GM12874 (cell line): ENCODE measurements around the gene RNF150.

Source experiments
- TF ChIP-seq, protein P1 (sequence below): IDR thresholded peaks from 2 replicates; pipeline ENCODE4 v1.5.1; 2011; ENCODE audit warnings: low read depth, mild to moderate bottlenecking, control low read depth, low read length, moderate library complexity; ENCODE audit not compliant: insufficient read depth

Gene RNF150

DNA sequence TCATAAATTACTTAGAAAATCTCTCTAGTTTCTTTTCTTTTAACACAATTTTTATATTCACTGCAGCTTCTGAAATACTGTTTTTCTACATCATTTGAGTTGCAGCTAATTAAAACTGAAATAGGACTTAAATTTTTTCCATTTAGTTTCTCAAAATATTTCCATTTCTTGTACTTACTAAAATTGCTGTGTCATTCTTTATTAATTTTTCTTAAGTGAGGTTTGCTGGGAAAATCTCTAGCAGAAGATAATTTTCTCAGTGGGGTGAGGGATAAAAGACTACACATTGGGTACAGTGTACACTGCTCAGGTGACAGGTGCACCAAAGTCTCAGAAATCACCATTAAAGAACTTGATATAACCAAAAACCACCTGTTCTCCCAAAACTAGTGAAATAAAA lies 57.7 kb downstream of the RNF150 start:
- TF ChIP-seq, protein P1, sequence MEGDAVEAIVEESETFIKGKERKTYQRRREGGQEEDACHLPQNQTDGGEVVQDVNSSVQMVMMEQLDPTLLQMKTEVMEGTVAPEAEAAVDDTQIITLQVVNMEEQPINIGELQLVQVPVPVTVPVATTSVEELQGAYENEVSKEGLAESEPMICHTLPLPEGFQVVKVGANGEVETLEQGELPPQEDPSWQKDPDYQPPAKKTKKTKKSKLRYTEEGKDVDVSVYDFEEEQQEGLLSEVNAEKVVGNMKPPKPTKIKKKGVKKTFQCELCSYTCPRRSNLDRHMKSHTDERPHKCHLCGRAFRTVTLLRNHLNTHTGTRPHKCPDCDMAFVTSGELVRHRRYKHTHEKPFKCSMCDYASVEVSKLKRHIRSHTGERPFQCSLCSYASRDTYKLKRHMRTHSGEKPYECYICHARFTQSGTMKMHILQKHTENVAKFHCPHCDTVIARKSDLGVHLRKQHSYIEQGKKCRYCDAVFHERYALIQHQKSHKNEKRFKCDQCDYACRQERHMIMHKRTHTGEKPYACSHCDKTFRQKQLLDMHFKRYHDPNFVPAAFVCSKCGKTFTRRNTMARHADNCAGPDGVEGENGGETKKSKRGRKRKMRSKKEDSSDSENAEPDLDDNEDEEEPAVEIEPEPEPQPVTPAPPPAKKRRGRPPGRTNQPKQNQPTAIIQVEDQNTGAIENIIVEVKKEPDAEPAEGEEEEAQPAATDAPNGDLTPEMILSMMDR, result no peak

DNA sequence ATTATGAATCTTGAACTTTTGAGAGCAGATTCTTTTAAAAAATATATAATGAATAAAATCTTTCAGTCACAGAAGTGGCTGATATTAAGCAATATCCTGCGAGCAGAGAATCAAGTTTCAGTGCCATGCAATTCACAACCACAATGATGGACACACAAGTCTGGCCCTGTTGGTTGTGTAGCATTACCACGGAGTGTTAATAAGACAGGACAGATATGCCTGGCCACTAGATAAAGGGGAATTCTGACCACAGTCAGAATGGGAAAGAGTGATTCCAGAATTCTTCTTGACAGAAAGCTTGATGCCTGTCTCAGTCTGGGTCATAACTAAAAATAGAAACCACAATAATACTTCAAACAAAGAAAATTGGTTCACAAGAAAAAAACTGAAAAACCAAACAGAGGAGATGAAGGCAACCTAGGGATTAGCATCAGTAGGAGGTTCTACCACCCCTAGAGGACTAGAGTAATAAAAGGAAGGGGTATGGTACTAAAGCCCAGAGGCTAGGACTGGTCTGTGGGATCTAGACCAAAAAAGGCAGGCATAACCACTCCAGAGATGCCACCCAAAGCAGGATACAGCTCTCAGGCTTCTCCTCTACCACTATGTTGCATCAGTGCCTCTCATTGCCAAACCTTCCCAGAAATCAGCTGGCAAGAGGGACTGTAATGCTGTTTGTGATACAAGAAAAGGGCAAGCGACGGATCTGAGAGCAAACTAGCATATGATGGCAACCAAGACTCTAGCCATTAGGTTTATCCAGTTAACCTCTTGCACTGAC lies 59.0 kb downstream of the RNF150 start:
- TF ChIP-seq, protein P1, result no peak

DNA sequence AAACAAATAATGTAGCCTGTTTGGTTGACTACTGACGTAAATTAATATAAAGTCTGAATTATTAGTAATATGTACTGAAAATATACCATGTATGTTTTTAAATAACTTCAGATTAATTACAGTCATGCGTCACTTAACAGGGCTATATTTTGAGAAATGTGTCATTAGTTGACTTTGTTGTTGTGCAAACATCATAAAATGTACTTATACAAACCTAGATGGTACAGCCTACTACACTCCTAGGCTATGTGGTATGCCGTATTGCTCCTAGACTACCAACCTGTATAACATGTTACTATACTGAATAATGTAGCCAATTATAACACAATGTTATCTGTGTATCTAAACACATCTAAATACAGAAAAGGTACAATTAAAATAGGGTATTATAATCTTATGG lies 66.6 kb downstream of the RNF150 start:
- TF ChIP-seq, protein P1, result no peak

DNA sequence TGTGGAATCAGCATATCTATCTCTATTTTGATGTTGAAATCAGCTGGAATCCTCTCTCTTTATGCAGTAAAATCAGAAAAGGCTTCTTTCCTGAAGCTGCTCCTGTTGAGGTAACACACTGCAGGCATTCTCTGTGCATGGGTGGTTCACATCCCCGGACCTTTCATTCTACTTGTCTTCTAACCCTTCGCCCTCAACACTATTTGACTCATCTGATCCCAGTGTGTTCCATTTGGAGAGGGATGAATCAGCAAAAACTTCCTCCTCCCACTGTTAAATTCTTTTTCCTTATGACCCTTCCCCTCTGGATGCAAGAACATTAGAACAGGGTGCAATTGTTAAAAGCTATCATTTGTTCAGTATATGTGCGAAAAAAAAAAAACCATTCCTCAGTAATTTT lies 67.4 kb downstream of the RNF150 start:
- TF ChIP-seq, protein P1, result no peak

DNA sequence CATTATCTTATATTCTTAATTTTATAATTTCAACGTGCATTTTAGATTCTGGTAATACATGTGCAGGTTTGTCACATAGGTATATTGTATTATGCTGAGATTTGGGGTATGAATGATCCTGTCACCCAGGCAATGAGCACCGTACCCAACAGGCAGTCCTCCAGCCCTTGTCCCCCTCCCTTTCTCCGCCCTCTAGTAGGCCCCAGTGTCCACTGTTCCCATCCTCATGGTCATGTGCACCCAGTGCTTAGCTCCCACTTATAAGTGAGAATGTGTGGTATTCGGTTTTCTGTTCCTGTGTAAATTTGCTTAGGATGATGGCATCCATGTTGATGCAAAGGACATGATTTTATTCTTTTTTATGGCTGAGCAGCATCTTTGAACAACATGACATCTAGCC lies 70.6 kb downstream of the RNF150 start:
- TF ChIP-seq, protein P1, result no peak

DNA sequence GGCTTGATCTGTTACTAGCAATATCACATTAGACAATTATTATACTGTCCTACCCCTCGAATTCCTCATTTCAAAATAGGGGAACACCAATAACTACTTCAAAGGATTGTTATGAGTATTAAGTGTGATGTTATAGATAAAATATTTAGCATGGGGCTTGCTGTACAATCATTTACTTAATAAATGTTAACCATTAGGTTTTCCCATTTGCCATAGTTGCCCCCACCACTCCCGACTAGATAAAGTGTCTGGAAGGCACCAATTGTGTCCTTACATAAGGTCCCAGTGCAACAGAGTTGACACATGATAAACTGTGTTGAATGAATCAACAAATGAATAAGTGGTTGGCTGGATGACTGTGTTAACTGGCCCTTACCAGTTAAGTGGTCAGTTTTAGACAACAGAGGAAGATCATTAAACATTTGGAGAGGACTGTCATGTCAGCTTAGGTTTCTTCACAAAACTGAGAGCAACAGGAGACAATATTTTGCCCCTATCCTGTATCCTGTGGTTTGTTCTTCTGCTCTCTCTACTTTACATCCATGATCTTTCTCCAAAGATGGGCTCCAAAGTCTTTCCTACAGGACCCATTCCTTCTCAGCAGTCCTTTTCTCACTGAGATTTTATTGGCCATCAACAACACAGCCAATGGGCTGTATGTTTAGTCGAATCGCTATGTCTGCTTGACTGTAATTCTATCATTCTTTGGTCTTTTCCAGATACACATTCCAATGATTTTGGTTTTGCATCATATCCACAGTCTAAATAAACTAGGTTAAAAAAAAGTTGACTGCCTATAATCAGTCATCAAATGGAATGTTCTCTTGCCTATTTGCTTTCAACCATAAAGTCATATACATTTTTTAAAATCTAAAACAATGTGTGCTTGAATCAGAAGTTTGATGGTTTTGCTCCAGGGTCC lies 74.4 kb downstream of the RNF150 start:
- TF ChIP-seq, protein P1, result no peak

DNA sequence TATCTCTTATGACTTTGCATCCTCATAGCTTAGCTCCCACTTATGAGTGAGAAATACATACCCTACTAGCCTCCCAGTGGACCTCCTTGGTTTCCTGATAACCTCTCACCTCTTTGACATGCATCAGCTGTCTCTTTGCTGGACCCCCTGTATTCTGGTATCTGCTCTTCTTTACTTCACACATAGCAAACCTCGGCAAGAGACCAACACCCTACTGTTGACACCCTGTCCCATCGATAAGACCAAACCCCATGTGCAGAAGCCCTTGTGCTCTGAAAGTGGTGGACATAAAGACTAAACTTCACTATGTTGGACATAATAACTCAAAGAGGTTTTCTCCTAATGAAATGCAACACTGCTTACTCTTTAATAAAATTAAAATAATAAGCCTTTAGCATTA lies 75.7 kb downstream of the RNF150 start:
- TF ChIP-seq, protein P1, result no peak
